Measurements from ENCODE around the gene NABP1. TPM values are rescaled to one million over a fixed set of nuclear protein-coding genes. Genes with fewer than 3 reads are reported as not detected.
"Not testable (repeated sequence)": the region's sequence is repeated elsewhere in the genome, so short reads cannot be mapped to it uniquely, and the experiment has no call there.

NABP1 gene
- total RNA-seq, 1 experiment from 2014 or later = 5.8 TPM

GRCh38 chr2:191642541-191642940 is 35.4 kb upstream of the NABP1 start (continued):
- TF ChIP-seq ATF3 (CRISPR knock-in tag; conservative IDR thresholded peaks at IDR 0.05) = no peak
- TF ChIP-seq ZNF532 (CRISPR knock-in tag; IDR thresholded peaks at IDR 0.05; ENCODE audit: borderline replicate concordance) = no peak
- TF ChIP-seq OVOL2 (CRISPR knock-in tag; IDR thresholded peaks at IDR 0.05; ENCODE audit: borderline replicate concordance) = no peak
- TF ChIP-seq SMAD4 (CRISPR knock-in tag; IDR thresholded peaks at IDR 0.05) = no peak

GRCh38 chr2:191643429-191643828 is 34.5 kb upstream of the NABP1 start:
- Mint-ChIP-seq H3K9me3 (no peaks in the 10 kb centered on the region), H3K36me3 (no peaks in the 10 kb centered on the region), H3K27me3 (ENCODE audit: low read depth) (no peaks in the 10 kb centered on the region; the same call in none of the 2 replicates), H3K4me3 (no peak overlapping the region), H3K4me1 (peaks cover 3% of the 10 kb centered on the region), H3K27ac (no peak overlapping the region)
- POLR2A ChIA-PET = no interaction called here
- TF ChIP-seq ATF6 (CRISPR knock-in tag; IDR thresholded peaks at IDR 0.05) (no peak), SMAD4 (CRISPR knock-in tag; IDR thresholded peaks at IDR 0.05) (no peak), ETV6 (CRISPR knock-in tag; IDR thresholded peaks at IDR 0.05) (no peak), EMX1 (CRISPR knock-in tag; IDR thresholded peaks at IDR 0.05) (no peak), NFE2L1 (CRISPR knock-in tag; IDR thresholded peaks at IDR 0.05) (no peak), ATF3 (CRISPR knock-in tag; conservative IDR thresholded peaks at IDR 0.05) (no peak), USF1 (CRISPR knock-in tag; IDR thresholded peaks at IDR 0.05) (no peak), CREM (CRISPR knock-in tag; IDR thresholded peaks at IDR 0.05) (no peak), ARID4B (CRISPR knock-in tag; IDR thresholded peaks at IDR 0.05; ENCODE audit: borderline replicate concordance) (no peak), IRF2 (CRISPR knock-in tag; IDR thresholded peaks at IDR 0.05; ENCODE audit: borderline replicate concordance, low read depth) (no peak), TEAD4 (CRISPR knock-in tag; IDR thresholded peaks at IDR 0.05) (no peak), CREB1 (CRISPR knock-in tag; IDR thresholded peaks at IDR 0.05) (no peak), ZNF423 (CRISPR knock-in tag; IDR thresholded peaks at IDR 0.05) (no peak), HMGA2 (CRISPR knock-in tag; IDR thresholded peaks at IDR 0.05) (no peak)
- DNase-seq (ENCODE audit: low spot score) = no peak
- no peak for ATAC-seq
- CTCF ChIA-PET = no interaction called here

GRCh38 chr2:191644613-191645012 is 33.3 kb upstream of the NABP1 start:
- H3K4me1 Mint-ChIP-seq; H3K4me3 Mint-ChIP-seq; ATAC-seq; DNase-seq (ENCODE audit: low spot score); H3K36me3 Mint-ChIP-seq; H3K27ac Mint-ChIP-seq; CTCF ChIA-PET; H3K27me3 Mint-ChIP-seq (ENCODE audit: low read depth); H3K9me3 Mint-ChIP-seq: not testable (repeated sequence)
- POLR2A ChIA-PET = interaction anchor here (0.7 kb wide), 1 partner anchor 280 kb away, joined by 3 read pairs; no protein-coding TSS in a partner anchor

Measured in WTC11 (cell line).